Esophagus muscularis mucosa (tissue), 4 donors: ENCODE data around the gene PSME3. TPM values are rescaled to one million over a fixed set of nuclear protein-coding genes. Genes with fewer than 3 reads are reported as not detected.

Experiments
- DNase-seq: peaks from one replicate; pipeline ENCODE4 v3.0.0-alpha.2; 2017; ENCODE audit errors: extremely low spot score
- H3K27ac ChIP-seq, 4 donors: fragments of 200-600 bp; sonication (generic); replicated peaks in 1 of 4; 1 replicate in 3 of 4; 2 replicates in 1 of 4; pipeline ENCODE4 v1.5.1; 2016 to 2019; ENCODE audit warnings: mild to moderate bottlenecking in 1 of 4
- H3K27me3 ChIP-seq, 4 donors: fragments of 200-600 bp; sonication (generic); one replicate each; pipeline versions ENCODE4 v1.5.1 to v1.6.0; 2016 to 2019
- H3K36me3 ChIP-seq, 4 donors: fragments of 200-600 bp; sonication (generic); one replicate each; pipeline ENCODE4 v1.5.1; 2016 to 2019
- H3K4me1 ChIP-seq, 4 donors: fragments of 200-600 bp; sonication (generic); one replicate each; pipeline ENCODE4 v1.5.1; 2016 to 2019
- H3K4me3 ChIP-seq, 4 donors: fragments of 200-600 bp; sonication (generic); 1 replicate in 2 of 4; 2 replicates in 2 of 4; pipeline ENCODE4 v1.5.1; 2016 to 2019; ENCODE audit warnings: mild to moderate bottlenecking in 4 of 4, moderate library complexity in 1 of 4
- H3K9me3 ChIP-seq, 4 donors: fragments of 200-600 bp; sonication (generic); 1 replicate in 3 of 4; 2 replicates in 1 of 4; pipeline ENCODE4 v1.5.1; 2016 to 2019
- CTCF ChIP-seq, 3 experiments: fragments of 200-600 bp in 2 of 3; fragments of 450-650 bp in 1 of 3; sonication (generic) in 2 of 3; IDR thresholded peaks; one replicate each; pipeline ENCODE4 v1.5.1; 2017 to 2019; ENCODE audit warnings: antibody characterized with exemption in 3 of 3, mild to moderate bottlenecking in 2 of 3, moderate library complexity in 1 of 3
- EP300 ChIP-seq: sonication (generic); formaldehyde crosslinking; IDR thresholded peaks from one replicate; pipeline ENCODE4 v1.6.1; 2017; ENCODE audit warnings: antibody characterized with exemption
- POLR2A ChIP-seq: fragments of 450-650 bp; IDR thresholded peaks from one replicate; pipeline ENCODE4 v1.6.1; 2017; ENCODE audit warnings: antibody characterized with exemption, moderate library complexity, mild to moderate bottlenecking, low read depth
- POLR2AphosphoS5 ChIP-seq, 2 donors: sonication (generic); formaldehyde crosslinking; IDR thresholded peaks; one replicate each; pipeline ENCODE4 v1.6.1; 2017; ENCODE audit warnings: antibody characterized with exemption in 2 of 2
- WGBS: methylation state at CpG from one replicate; pipeline ENCODE4 v1.1.5; 2018; 5-methylcytosine and 5-hydroxymethylcytosine counted together
- intact Hi-C: fragments of 100-400 bp; cut with DNase I; formaldehyde crosslinking; loops from one replicate; pipeline ENCODE4 v1.15.1; 2023
- total RNA-seq, 4 donors: library from RNA; depleted of rRNA; stranded (reverse); fragments of >200 nt; gene quantifications; one replicate each; pipeline versions ENCODE4 v1.1.0 to v1.2.1, GENCODE V29; 2016

The PSME3 gene, protein sequence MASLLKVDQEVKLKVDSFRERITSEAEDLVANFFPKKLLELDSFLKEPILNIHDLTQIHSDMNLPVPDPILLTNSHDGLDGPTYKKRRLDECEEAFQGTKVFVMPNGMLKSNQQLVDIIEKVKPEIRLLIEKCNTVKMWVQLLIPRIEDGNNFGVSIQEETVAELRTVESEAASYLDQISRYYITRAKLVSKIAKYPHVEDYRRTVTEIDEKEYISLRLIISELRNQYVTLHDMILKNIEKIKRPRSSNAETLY
- total RNA-seq, result 10 to 100 TPM; 68.9 to 91.5 (median 77.2) TPM

- Histone ChIP-seq H3K9me3 (no peaks in the 10 kb centered on the region), H3K4me3 (peak within 1 kb of the TSS; percentile 87 to 94 (median 92))
- intact Hi-C loops, result no loop called here
Measured at GRCh38 chr17:42832934-42833766, at the start of gene PSME3. Gene PSME3, plus strand, starts transcription at chr17:42833397. Its CDS starts 235 bp downstream, at chr17:42833632.

GRCh38 chr17:42783791-42784138 is 49.4 kb upstream of the PSME3 start:
- no peak for DNase-seq
- TF ChIP-seq CTCF (IDR thresholded peaks at IDR 0.05) (no peak), POLR2A (no peak), POLR2AphosphoS5 (IDR thresholded peaks at IDR 0.05) (no peak), EP300 (no peak)
- H3K27ac ChIP-seq, result no peak overlapping the region
- H3K4me3 ChIP-seq, result no peak overlapping the region
- peaks cover 20 to 55% (median 51%) of the 10 kb centered on the region in 4 donors for H3K4me1 ChIP-seq
- H3K27me3 ChIP-seq, result peaks cover 0 to 80% (median 16%) of the 10 kb centered on the region in 4 donors
- 45% methylated on average over 15 of the region's 22 CpGs for WGBS
- H3K36me3 ChIP-seq, result peaks cover 8 to 11% (median 9%) of the 10 kb centered on the region in 4 donors
- intact Hi-C loops, result loop anchor here (5.0 kb wide), 1 partner anchor 39 kb away; the partner anchor contains the start of gene BECN1
- no peaks in the 10 kb centered on the region for H3K9me3 ChIP-seq

More at GRCh38 chr17:42832934-42833766, at the start of gene PSME3:
- TF ChIP-seq POLR2A (peak; percentile 94), POLR2AphosphoS5 (IDR thresholded peaks at IDR 0.05) (peak; percentile 97 to 99), CTCF (IDR thresholded peaks at IDR 0.05) (no peak)
- Histone ChIP-seq H3K27ac (peak within 1 kb of the TSS; percentile 86 to 95 (median 89)), H3K27me3 (no peaks in the 10 kb centered on the region), H3K4me1 (peaks cover 17 to 32% (median 25%) of the 10 kb centered on the region in 4 donors), H3K36me3 (peaks cover 9 to 36% (median 34%) of the 10 kb centered on the region in 4 donors)
- DNase-seq, result peak; percentile 97
- whole genome bisulfite sequencing, result under 1% methylated on average over 29 of the region's 71 CpGs

DNA sequence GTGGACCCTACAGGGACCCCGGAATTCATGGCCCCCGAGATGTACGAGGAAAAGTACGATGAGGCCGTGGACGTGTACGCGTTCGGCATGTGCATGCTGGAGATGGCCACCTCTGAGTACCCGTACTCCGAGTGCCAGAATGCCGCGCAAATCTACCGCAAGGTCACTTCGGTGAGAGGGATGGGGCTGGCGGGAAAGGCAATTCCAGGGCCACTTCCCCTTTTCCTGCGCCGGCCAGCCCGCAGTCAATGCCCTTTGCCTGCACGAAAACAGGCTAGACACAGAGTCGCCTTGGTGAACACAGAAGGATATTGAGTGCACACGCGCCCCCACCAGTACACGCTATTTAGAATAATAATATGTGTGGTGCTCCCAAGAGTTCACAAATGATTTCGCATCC is 48.8 kb upstream of the PSME3 start:
- Histone ChIP-seq H3K27me3 (peaks cover 0 to 80% (median 16%) of the 10 kb centered on the region in 4 donors), H3K27ac (no peak overlapping the region), H3K4me3 (no peak overlapping the region), H3K4me1 (peaks cover 20 to 55% (median 51%) of the 10 kb centered on the region in 4 donors), H3K9me3 (no peaks in the 10 kb centered on the region), H3K36me3 (peaks cover 1 to 4% (median 3%) of the 10 kb centered on the region in 4 donors)
- WGBS, result 30% methylated on average over 12 of the region's 25 CpGs
- TF ChIP-seq POLR2AphosphoS5 (IDR thresholded peaks at IDR 0.05), result no peak
- no peak for TF ChIP-seq POLR2A
- TF ChIP-seq EP300, result no peak
- TF ChIP-seq CTCF (IDR thresholded peaks at IDR 0.05), result no peak
- intact Hi-C loops, result loop anchor here (5.0 kb wide), 1 partner anchor 38 kb away; the partner anchor contains the start of gene BECN1
- DNase-seq, result no peak

DNA sequence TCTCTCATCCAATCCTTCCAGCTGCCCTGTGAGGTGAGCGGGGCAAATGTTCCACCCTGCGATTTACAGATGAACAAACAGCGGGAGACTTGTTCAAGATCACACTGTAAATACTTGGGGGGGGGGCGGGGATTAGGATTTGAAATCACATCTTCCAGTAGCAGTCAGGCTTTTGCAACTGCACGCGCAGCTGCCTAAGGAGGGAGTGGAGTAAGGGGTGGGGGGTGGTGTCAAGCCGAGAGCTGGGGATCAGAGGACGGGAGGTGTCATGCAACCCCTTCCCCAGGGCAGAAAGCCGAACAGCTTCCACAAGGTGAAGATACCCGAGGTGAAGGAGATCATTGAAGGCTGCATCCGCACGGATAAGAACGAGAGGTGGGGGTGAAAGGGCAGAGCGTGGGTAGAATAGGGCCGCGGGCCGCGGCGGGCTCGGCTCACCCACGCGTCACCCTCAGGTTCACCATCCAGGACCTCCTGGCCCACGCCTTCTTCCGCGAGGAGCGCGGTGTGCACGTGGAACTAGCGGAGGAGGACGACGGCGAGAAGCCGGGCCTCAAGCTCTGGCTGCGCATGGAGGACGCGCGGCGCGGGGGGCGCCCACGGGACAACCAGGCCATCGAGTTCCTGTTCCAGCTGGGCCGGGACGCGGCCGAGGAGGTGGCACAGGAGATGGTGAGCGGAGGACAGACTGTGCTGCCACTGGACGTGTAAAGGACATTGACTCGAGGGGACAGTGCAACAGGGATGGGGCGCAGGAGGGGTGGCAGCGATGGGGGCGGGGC is 48.2 kb upstream of the PSME3 start:
- Histone ChIP-seq H3K4me3 (no peak overlapping the region), H3K9me3 (no peaks in the 10 kb centered on the region), H3K4me1 (peaks cover 20 to 52% (median 46%) of the 10 kb centered on the region in 4 donors), H3K27ac (no peak overlapping the region), H3K36me3 (no peaks in the 10 kb centered on the region), H3K27me3 (peaks cover 0 to 77% (median 16%) of the 10 kb centered on the region in 4 donors)
- WGBS, result 59% methylated on average over 27 of the region's 52 CpGs
- intact Hi-C loops, result loop anchor here (5.0 kb wide), 1 partner anchor 37 kb away; the partner anchor contains the start of gene BECN1
- TF ChIP-seq CTCF (IDR thresholded peaks at IDR 0.05) (no peak), POLR2AphosphoS5 (IDR thresholded peaks at IDR 0.05) (no peak), EP300 (no peak), POLR2A (no peak)
- DNase-seq, result no peak
